IMR-90 (cell line): ENCODE measurements around the gene STAP1.

Source experiments
- BHLHE40 ChIP-seq: fragments of 150-350 bp; IDR thresholded peaks from 2 replicates; pipeline ENCODE4 v1.6.1; 2016; ENCODE audit warnings: mild to moderate bottlenecking, low read depth, low read length
- CHD1 ChIP-seq: IDR thresholded peaks from 2 replicates; pipeline ENCODE4 v1.6.1; 2012; ENCODE audit warnings: low read depth, low read length, improper control_type of control experiment
- MAZ ChIP-seq: IDR thresholded peaks from 2 replicates; pipeline ENCODE4 v1.6.1; 2012; ENCODE audit warnings: low read depth, mild to moderate bottlenecking, low read length, improper control_type of control experiment, moderate library complexity, borderline replicate concordance
- POLR2A ChIP-seq: IDR thresholded peaks from 2 replicates; pipeline ENCODE4 v1.6.1; 2012; ENCODE audit warnings: mild to moderate bottlenecking, low read depth, low read length
- RAD21 ChIP-seq: IDR thresholded peaks from 2 replicates; pipeline ENCODE4 v1.6.1; 2012; ENCODE audit warnings: low read length, improper control_type of control experiment
- RFX5 ChIP-seq: IDR thresholded peaks from 2 replicates; pipeline ENCODE4 v1.8.0; 2012; ENCODE audit warnings: low read depth, mild to moderate bottlenecking, low read length, moderate library complexity
- SMC3 ChIP-seq: fragments of 150-350 bp; IDR thresholded peaks from 2 replicates; pipeline ENCODE4 v1.6.1; 2016; ENCODE audit warnings: low read depth, mild to moderate bottlenecking, antibody characterized with exemption, low read length, moderate library complexity
- TF ChIP-seq, protein P1 (sequence below): conservative IDR thresholded peaks from 2 replicates; pipeline ENCODE4 v1.5.1; 2012; ENCODE audit warnings: mild to moderate bottlenecking, low read depth, low read length, improper control_type of control experiment
- TF ChIP-seq, protein P2 (sequence below): fragments of 150-350 bp; IDR thresholded peaks from 2 replicates; pipeline ENCODE4 v1.6.1; 2016; ENCODE audit warnings: low read depth, mild to moderate bottlenecking, low read length, moderate library complexity, borderline replicate concordance

DNA sequence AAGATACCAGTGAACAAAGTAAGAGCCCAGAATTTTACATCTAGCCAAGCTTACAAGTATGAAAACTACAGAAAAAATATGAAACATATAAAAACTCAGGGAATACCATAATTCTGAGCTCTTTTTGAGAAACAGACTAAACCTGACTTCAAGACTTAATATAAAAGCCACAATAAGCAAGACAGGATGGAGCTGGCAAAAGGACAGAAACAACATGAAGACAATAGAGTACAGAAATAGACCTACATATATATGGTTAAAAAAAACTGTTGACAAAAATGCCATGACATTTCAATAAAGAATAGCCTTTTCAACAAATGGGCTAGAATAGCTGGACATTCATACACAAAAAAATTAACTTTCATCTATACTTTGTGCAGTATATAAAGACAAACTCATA, 93.0 kb downstream of the STAP1 start:
- TF ChIP-seq, protein P1, sequence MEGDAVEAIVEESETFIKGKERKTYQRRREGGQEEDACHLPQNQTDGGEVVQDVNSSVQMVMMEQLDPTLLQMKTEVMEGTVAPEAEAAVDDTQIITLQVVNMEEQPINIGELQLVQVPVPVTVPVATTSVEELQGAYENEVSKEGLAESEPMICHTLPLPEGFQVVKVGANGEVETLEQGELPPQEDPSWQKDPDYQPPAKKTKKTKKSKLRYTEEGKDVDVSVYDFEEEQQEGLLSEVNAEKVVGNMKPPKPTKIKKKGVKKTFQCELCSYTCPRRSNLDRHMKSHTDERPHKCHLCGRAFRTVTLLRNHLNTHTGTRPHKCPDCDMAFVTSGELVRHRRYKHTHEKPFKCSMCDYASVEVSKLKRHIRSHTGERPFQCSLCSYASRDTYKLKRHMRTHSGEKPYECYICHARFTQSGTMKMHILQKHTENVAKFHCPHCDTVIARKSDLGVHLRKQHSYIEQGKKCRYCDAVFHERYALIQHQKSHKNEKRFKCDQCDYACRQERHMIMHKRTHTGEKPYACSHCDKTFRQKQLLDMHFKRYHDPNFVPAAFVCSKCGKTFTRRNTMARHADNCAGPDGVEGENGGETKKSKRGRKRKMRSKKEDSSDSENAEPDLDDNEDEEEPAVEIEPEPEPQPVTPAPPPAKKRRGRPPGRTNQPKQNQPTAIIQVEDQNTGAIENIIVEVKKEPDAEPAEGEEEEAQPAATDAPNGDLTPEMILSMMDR, result no peak
- no peak for TF ChIP-seq POLR2A
- no peak for TF ChIP-seq RAD21
- no peak for TF ChIP-seq SMC3
- TF ChIP-seq MAZ, result no peak
- no peak for TF ChIP-seq BHLHE40
- TF ChIP-seq, protein P2, sequence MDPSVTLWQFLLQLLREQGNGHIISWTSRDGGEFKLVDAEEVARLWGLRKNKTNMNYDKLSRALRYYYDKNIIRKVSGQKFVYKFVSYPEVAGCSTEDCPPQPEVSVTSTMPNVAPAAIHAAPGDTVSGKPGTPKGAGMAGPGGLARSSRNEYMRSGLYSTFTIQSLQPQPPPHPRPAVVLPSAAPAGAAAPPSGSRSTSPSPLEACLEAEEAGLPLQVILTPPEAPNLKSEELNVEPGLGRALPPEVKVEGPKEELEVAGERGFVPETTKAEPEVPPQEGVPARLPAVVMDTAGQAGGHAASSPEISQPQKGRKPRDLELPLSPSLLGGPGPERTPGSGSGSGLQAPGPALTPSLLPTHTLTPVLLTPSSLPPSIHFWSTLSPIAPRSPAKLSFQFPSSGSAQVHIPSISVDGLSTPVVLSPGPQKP, result no peak
- no peak for TF ChIP-seq RFX5
- TF ChIP-seq CHD1, result no peak
